A549 (cell line): ENCODE data around the gene PCDHB4.
"Not testable (repeated sequence)": the region's sequence is repeated elsewhere in the genome, so short reads cannot be mapped to it uniquely, and the experiment has no call there.

Experiments
- BHLHE40 ChIP-seq: IDR thresholded peaks from 2 replicates; pipeline ENCODE4 v1.6.1; 2012; ENCODE audit warnings: low read depth, low read length, inconsistent platforms
- CTCF ChIP-seq: fragments of >200 bp; sonication (Bioruptor Twin); formaldehyde crosslinking; IDR thresholded peaks from 3 replicates; pipeline ENCODE4 v1.5.1; 2016
- EP300 ChIP-seq, 2 experiments: fragments of >200 bp; sonication (Bioruptor Twin); formaldehyde crosslinking; IDR thresholded peaks; 2 replicates in 1 of 2; 3 replicates in 1 of 2; pipeline ENCODE4 v1.6.1; 2016 to 2017
- ESRRA ChIP-seq: fragments of 150-350 bp; IDR thresholded peaks from 2 replicates; pipeline ENCODE4 v1.6.1; 2014; ENCODE audit warnings: mild to moderate bottlenecking, low read length, borderline replicate concordance
- FOSL2 ChIP-seq, 2 experiments: fragments of 450-650 bp in 1 of 2; fragments of >200 bp in 1 of 2; sonication (Bioruptor Twin) in 1 of 2; formaldehyde crosslinking; IDR thresholded peaks; 2 replicates each; pipeline versions ENCODE4 v1.5.0 to v1.6.1; 2016 to 2020; ENCODE audit warnings: mild to moderate bottlenecking in 1 of 2, moderate library complexity in 1 of 2
- KDM1A ChIP-seq: fragments of 200-600 bp; sonication (generic); IDR thresholded peaks from 2 replicates; pipeline ENCODE4 v1.6.1; 2016; ENCODE audit warnings: low read depth, mild to moderate bottlenecking
- POLR2A ChIP-seq: IDR thresholded peaks from 2 replicates; pipeline ENCODE4 v1.6.1; 2012; ENCODE audit warnings: mild to moderate bottlenecking, low read length
- RAD21 ChIP-seq, 2 experiments: fragments of >200 bp in 1 of 2; sonication (Bioruptor Twin) in 1 of 2; formaldehyde crosslinking in 1 of 2; IDR thresholded peaks in 1 of 2; conservative IDR thresholded peaks in 1 of 2; 2 replicates in 1 of 2; 3 replicates in 1 of 2; pipeline ENCODE4 v1.6.1; 2012 to 2018; ENCODE audit warnings: inconsistent platforms in 1 of 2
- TP53 ChIP-seq: fragments of 250-450 bp; sonication (Bioruptor Pico); IDR thresholded peaks from 2 replicates; pipeline ENCODE4 v1.5.0; 2021; ENCODE audit warnings: mild to moderate bottlenecking, moderate library complexity
- ZSCAN20 ChIP-seq: fragments of 250-450 bp; sonication (Bioruptor Pico); IDR thresholded peaks from 2 replicates; pipeline ENCODE4 v1.8.0; 2022; ENCODE audit warnings: mild to moderate bottlenecking, moderate library complexity
- TF ChIP-seq, protein P1 (sequence below): fragments of 450-650 bp; IDR thresholded peaks from 2 replicates; pipeline ENCODE4 v1.6.1; 2014; ENCODE audit warnings: antibody characterized with exemption
- TF ChIP-seq, protein P2 (sequence below): IDR thresholded peaks from 2 replicates; pipeline ENCODE4 v1.6.1; 2012
- TF ChIP-seq, protein P3 (sequence below): fragments of 200-600 bp; sonication (generic); IDR thresholded peaks from 2 replicates; pipeline ENCODE4 v1.6.1; 2016; ENCODE audit warnings: antibody characterized with exemption, mild to moderate bottlenecking, moderate library complexity

DNA sequence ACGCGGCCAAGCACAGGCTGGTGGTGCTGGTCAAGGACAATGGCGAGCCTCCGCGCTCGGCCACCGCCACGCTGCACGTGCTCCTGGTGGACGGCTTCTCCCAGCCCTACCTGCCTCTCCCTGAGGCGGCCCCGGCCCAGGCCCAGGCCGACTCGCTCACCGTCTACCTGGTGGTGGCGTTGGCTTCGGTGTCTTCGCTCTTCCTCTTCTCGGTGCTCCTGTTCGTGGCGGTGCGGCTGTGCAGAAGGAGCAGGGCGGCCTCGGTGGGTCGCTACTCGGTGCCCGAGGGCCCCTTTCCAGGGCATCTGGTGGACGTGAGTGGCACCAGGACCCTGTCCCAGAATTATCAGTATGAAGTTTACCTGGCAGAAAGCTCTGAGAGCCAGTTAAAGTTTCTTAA, 36.3 kb downstream of the PCDHB4 start:
- TF ChIP-seq POLR2A; ZSCAN20 (CRISPR knock-in tag); CTCF; FOSL2 (IDR thresholded peaks at IDR 0.05); FOSL2 (CRISPR knock-in tag; IDR thresholded peaks at IDR 0.05); KDM1A; RAD21 (conservative IDR thresholded peaks at IDR 0.05 in 1 of 2, IDR thresholded peaks at IDR 0.05 in 1 of 2); TP53 (CRISPR knock-in tag); BHLHE40; EP300 (IDR thresholded peaks at IDR 0.05); ESRRA: not testable (repeated sequence)
- TF ChIP-seq, protein P1, sequence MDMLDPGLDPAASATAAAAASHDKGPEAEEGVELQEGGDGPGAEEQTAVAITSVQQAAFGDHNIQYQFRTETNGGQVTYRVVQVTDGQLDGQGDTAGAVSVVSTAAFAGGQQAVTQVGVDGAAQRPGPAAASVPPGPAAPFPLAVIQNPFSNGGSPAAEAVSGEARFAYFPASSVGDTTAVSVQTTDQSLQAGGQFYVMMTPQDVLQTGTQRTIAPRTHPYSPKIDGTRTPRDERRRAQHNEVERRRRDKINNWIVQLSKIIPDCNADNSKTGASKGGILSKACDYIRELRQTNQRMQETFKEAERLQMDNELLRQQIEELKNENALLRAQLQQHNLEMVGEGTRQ: not testable (repeated sequence)
- TF ChIP-seq, protein P2, sequence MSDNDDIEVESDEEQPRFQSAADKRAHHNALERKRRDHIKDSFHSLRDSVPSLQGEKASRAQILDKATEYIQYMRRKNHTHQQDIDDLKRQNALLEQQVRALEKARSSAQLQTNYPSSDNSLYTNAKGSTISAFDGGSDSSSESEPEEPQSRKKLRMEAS: not testable (repeated sequence)
- TF ChIP-seq, protein P3, sequence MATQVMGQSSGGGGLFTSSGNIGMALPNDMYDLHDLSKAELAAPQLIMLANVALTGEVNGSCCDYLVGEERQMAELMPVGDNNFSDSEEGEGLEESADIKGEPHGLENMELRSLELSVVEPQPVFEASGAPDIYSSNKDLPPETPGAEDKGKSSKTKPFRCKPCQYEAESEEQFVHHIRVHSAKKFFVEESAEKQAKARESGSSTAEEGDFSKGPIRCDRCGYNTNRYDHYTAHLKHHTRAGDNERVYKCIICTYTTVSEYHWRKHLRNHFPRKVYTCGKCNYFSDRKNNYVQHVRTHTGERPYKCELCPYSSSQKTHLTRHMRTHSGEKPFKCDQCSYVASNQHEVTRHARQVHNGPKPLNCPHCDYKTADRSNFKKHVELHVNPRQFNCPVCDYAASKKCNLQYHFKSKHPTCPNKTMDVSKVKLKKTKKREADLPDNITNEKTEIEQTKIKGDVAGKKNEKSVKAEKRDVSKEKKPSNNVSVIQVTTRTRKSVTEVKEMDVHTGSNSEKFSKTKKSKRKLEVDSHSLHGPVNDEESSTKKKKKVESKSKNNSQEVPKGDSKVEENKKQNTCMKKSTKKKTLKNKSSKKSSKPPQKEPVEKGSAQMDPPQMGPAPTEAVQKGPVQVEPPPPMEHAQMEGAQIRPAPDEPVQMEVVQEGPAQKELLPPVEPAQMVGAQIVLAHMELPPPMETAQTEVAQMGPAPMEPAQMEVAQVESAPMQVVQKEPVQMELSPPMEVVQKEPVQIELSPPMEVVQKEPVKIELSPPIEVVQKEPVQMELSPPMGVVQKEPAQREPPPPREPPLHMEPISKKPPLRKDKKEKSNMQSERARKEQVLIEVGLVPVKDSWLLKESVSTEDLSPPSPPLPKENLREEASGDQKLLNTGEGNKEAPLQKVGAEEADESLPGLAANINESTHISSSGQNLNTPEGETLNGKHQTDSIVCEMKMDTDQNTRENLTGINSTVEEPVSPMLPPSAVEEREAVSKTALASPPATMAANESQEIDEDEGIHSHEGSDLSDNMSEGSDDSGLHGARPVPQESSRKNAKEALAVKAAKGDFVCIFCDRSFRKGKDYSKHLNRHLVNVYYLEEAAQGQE: not testable (repeated sequence)
